Activated T-cell treated with anti-CD3 and anti-CD28 coated beads, Interleukin-2, amount 50 U/mL, for 72 hours (primary cell): ENCODE measurements around the gene ASTN2. TPM values are rescaled to one million over a fixed set of nuclear protein-coding genes. Genes with fewer than 3 reads are reported as not detected.

Experiments used
- ATAC-seq, 2 donors: fragments of 150-1000 bp; cut with Tn5 transposase; replicated peaks in 1 of 2; 2 replicates each; pipeline ENCODE4 v1.10.0; 2021; ENCODE audit warnings: moderate library complexity in 2 of 2, mild to moderate bottlenecking in 1 of 2
- DNase-seq, 2 donors: peaks; one replicate each; pipeline ENCODE4 v3.0.0; 2021 to 2022; ENCODE audit warnings: mixed read lengths in 1 of 2
- H3K27ac Mint-ChIP-seq: one replicate; pipeline ENCODE4 v1.8.0; 2022; ENCODE audit warnings: mild to moderate bottlenecking, moderate library complexity, mixed read lengths
- H3K27me3 Mint-ChIP-seq: one replicate; pipeline ENCODE4 v1.8.0; 2022; ENCODE audit warnings: low read depth, mixed read lengths
- H3K36me3 Mint-ChIP-seq, 2 donors: one replicate each; pipeline ENCODE4 v1.8.0; 2022; ENCODE audit warnings: mixed read lengths in 2 of 2, mild to moderate bottlenecking in 1 of 2; ENCODE audit not compliant: insufficient read depth in 2 of 2
- H3K4me1 Mint-ChIP-seq: one replicate; pipeline ENCODE4 v1.8.0; 2022; ENCODE audit warnings: low read depth, mixed read lengths
- H3K4me3 Mint-ChIP-seq, 2 donors: one replicate each; pipeline ENCODE4 v1.8.0; 2022; ENCODE audit warnings: mild to moderate bottlenecking in 2 of 2, mixed read lengths in 2 of 2, moderate library complexity in 2 of 2
- H3K9me3 Mint-ChIP-seq, 2 donors: one replicate each; pipeline ENCODE4 v1.8.0; 2022; ENCODE audit warnings: mixed read lengths in 2 of 2
- total RNA-seq, 2 donors: library from RNA; stranded (reverse); gene quantifications; one replicate each; pipeline ENCODE4 v1.2.3, GENCODE V29; 2022

ASTN2 gene
- total RNA-seq, 2 donors from 2014 or later: 4.2 to 5.6 TPM

DNA sequence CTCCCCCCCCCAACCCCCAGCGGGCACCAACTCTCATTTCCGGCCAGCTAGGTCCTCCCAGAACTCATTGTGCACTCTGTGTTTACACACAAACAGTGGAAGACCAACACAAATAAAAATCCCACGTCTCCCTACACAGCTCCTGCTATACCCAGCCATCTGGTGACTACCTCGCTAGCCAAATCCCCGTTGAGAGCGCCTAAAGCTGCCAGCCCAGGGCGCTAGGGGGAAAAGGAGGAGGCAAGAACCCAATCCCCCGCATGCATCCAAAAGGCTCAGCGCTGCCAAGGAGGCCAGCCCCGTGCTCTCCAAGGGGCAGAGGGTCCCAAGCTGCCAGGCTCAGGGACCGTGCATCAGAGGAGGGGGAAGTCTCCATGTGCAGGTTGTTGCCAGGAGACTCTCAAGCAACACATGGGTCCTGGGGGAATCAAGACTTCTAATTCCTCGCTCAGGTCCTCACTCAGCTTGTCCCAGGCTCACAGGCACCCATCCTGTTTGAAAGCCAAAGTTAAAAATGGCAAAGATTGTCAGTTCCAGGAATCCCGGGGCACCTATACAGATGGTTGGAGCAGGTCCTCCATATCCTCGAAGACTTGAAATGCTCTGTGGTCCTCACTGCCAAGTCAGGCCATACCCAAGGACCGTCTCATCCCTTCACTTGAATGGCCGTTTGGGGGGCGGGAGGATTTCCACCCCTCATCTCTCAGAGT lies 2.7 kb downstream of the ASTN2 start:
- no peak for DNase-seq
- Mint-ChIP-seq H3K9me3 (no peaks in the 10 kb centered on the region), H3K4me3 (no peak overlapping the region), H3K36me3 (no peaks in the 10 kb centered on the region), H3K27ac (no peak overlapping the region), H3K27me3 (peaks cover 45% of the 10 kb centered on the region), H3K4me1 (peaks cover 4% of the 10 kb centered on the region)
- ATAC-seq: no peak

GRCh38 chr9:117411547-117411946 lies 3.3 kb downstream of the ASTN2 start:
- ATAC-seq (no peak), DNase-seq (peak in 1 of 2 donors; percentile 5)
- Mint-ChIP-seq H3K27ac (no peak overlapping the region), H3K4me3 (no peak overlapping the region), H3K27me3 (peaks cover 45% of the 10 kb centered on the region), H3K4me1 (peaks cover 4% of the 10 kb centered on the region), H3K36me3 (no peaks in the 10 kb centered on the region), H3K9me3 (no peaks in the 10 kb centered on the region)

DNA sequence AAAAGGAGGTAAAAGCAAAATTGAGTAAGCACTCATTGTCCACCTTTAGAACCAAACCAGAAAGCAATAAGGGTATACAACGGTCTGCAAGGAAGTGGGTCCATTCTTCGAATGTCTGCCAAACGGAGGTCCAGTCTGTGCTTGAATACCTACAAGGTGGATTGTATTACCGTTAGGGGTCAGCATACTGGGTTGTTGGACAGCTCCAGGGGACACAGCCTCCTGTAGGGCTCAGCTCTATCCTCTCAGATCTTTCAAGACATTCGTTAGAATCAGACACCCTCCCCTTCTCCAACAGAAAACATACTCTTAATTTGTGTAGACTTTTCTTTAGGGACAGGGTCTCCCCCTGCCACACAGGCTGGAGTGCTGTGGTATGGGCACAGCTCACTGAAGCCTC lies 5.5 kb downstream of the ASTN2 start:
- ATAC-seq: no peak
- H3K27ac Mint-ChIP-seq: no peak overlapping the region
- H3K4me1 Mint-ChIP-seq: peaks cover 4% of the 10 kb centered on the region

GRCh38 chr9:117407436-117408022 lies 7.3 kb downstream of the ASTN2 start:
- H3K9me3 Mint-ChIP-seq: peaks cover 0 to 2% of the 10 kb centered on the region in 2 donors
- ATAC-seq: no peak
- no peaks in the 10 kb centered on the region for H3K4me1 Mint-ChIP-seq
- DNase-seq: no peak
- H3K36me3 Mint-ChIP-seq: no peaks in the 10 kb centered on the region
- no peak overlapping the region for H3K27ac Mint-ChIP-seq
- peaks cover 29% of the 10 kb centered on the region for H3K27me3 Mint-ChIP-seq
- H3K4me3 Mint-ChIP-seq: no peak overlapping the region

More for the DNA sequence above, 5.5 kb downstream of the ASTN2 start:
- DNase-seq: no peak
- no peaks in the 10 kb centered on the region for H3K36me3 Mint-ChIP-seq
- H3K4me3 Mint-ChIP-seq: no peak overlapping the region
- peaks cover 45% of the 10 kb centered on the region for H3K27me3 Mint-ChIP-seq
- H3K9me3 Mint-ChIP-seq: no peaks in the 10 kb centered on the region

GRCh38 chr9:117405950-117406705 lies 8.7 kb downstream of the ASTN2 start:
- Mint-ChIP-seq H3K9me3 (peaks cover 0 to 2% of the 10 kb centered on the region in 2 donors), H3K27me3 (peaks cover 16% of the 10 kb centered on the region), H3K4me1 (no peaks in the 10 kb centered on the region), H3K36me3 (no peaks in the 10 kb centered on the region), H3K4me3 (no peak overlapping the region), H3K27ac (no peak overlapping the region)
- ATAC-seq (no peak), DNase-seq (no peak)

- peaks cover 0 to 2% of the 10 kb centered on the region in 2 donors for H3K9me3 Mint-ChIP-seq
- no peaks in the 10 kb centered on the region for H3K36me3 Mint-ChIP-seq
- H3K4me1 Mint-ChIP-seq: no peaks in the 10 kb centered on the region
Measured at GRCh38 chr9:117403848-117404247, 11.0 kb downstream of the ASTN2 start.

GRCh38 chr9:117403403-117403811 lies 11.4 kb downstream of the ASTN2 start:
- DNase-seq (no peak), ATAC-seq (no peak)
- Mint-ChIP-seq H3K4me1 (no peaks in the 10 kb centered on the region), H3K27me3 (peaks cover 1% of the 10 kb centered on the region), H3K27ac (no peak overlapping the region), H3K9me3 (peaks cover 0 to 2% of the 10 kb centered on the region in 2 donors), H3K36me3 (no peaks in the 10 kb centered on the region), H3K4me3 (no peak overlapping the region)

More at GRCh38 chr9:117403848-117404247, 11.0 kb downstream of the ASTN2 start:
- H3K27ac Mint-ChIP-seq: no peak overlapping the region
- no peak overlapping the region for H3K4me3 Mint-ChIP-seq
- DNase-seq (no peak), ATAC-seq (no peak)
- H3K27me3 Mint-ChIP-seq: peaks cover 6% of the 10 kb centered on the region

- no peak for ATAC-seq
- Mint-ChIP-seq H3K9me3 (peaks cover 0 to 2% of the 10 kb centered on the region in 2 donors), H3K27me3 (no peaks in the 10 kb centered on the region), H3K36me3 (no peaks in the 10 kb centered on the region), H3K4me3 (no peak overlapping the region), H3K27ac (no peak overlapping the region), H3K4me1 (no peaks in the 10 kb centered on the region)
- no peak for DNase-seq
Measured at GRCh38 chr9:117400171-117400570, 14.7 kb downstream of the ASTN2 start.

GRCh38 chr9:117395151-117395650 lies 19.7 kb downstream of the ASTN2 start:
- H3K4me1 Mint-ChIP-seq: no peaks in the 10 kb centered on the region
- ATAC-seq: no peak
- no peak for DNase-seq
- H3K36me3 Mint-ChIP-seq: no peaks in the 10 kb centered on the region
- no peak overlapping the region for H3K27ac Mint-ChIP-seq
- no peaks in the 10 kb centered on the region for H3K27me3 Mint-ChIP-seq
- peaks cover 4 to 10% of the 10 kb centered on the region in 2 donors for H3K9me3 Mint-ChIP-seq
- no peak overlapping the region for H3K4me3 Mint-ChIP-seq

GRCh38 chr9:117394655-117395054 lies 20.2 kb downstream of the ASTN2 start:
- H3K36me3 Mint-ChIP-seq: no peaks in the 10 kb centered on the region
- no peak for ATAC-seq
- H3K9me3 Mint-ChIP-seq: peaks cover 4 to 10% of the 10 kb centered on the region in 2 donors
- no peaks in the 10 kb centered on the region for H3K4me1 Mint-ChIP-seq
- no peak overlapping the region for H3K27ac Mint-ChIP-seq
- H3K27me3 Mint-ChIP-seq: no peaks in the 10 kb centered on the region
- DNase-seq: no peak
- no peak overlapping the region for H3K4me3 Mint-ChIP-seq

DNA sequence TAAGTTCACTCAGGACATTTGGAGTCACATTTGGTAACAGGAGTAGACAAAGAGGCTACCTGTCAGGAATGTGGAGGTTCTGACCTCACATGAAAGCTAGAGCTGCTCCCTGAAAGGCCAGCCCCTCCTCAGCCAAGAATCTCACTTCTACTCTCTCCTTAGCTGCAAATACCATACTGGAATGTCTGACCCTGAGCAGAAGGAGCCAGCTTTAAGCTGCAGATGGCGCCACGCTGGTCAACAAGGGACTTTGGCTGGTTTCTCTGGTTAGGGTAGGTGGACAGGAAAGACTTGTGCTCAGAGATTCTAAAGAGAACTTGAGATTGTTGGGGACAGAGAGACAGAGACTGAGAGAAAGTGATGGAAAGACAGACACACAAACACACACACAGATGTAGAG lies 21.9 kb downstream of the ASTN2 start:
- H3K27me3 Mint-ChIP-seq: no peaks in the 10 kb centered on the region
- no peak for ATAC-seq
- no peaks in the 10 kb centered on the region for H3K4me1 Mint-ChIP-seq
- H3K36me3 Mint-ChIP-seq: no peaks in the 10 kb centered on the region
- H3K9me3 Mint-ChIP-seq: peaks cover 4 to 13% of the 10 kb centered on the region in 2 donors
- DNase-seq: no peak
- H3K4me3 Mint-ChIP-seq: no peak overlapping the region
- no peak overlapping the region for H3K27ac Mint-ChIP-seq

DNA sequence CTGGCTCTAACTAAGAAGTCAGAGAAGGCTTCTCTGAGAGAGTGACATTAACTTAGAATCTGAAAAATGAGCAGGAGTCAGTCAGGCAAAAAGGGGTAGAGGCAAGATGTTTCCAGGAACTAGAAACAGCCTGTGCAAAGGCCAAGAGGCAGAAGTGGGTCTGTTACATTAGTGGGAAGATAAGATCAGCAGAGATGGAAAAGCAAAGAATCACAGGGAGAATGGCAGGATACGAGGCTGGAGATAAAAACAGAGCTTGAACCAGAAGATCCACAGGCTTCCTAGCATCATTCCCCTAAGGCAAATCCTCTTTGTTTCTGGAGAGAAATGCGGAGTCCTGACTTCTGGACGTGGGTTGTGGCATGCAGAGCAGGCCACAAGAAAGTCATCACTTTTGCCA lies 27.4 kb downstream of the ASTN2 start:
- no peak overlapping the region for H3K4me3 Mint-ChIP-seq
- DNase-seq (no peak), ATAC-seq (no peak)
- no peaks in the 10 kb centered on the region for H3K36me3 Mint-ChIP-seq
- H3K9me3 Mint-ChIP-seq: peaks cover 2 to 5% of the 10 kb centered on the region in 2 donors
- no peaks in the 10 kb centered on the region for H3K27me3 Mint-ChIP-seq
- H3K4me1 Mint-ChIP-seq: no peaks in the 10 kb centered on the region
- H3K27ac Mint-ChIP-seq: no peak overlapping the region

GRCh38 chr9:117379341-117379740 lies 35.5 kb downstream of the ASTN2 start:
- H3K36me3 Mint-ChIP-seq: peaks cover 0 to 1% of the 10 kb centered on the region in 2 donors
- H3K4me1 Mint-ChIP-seq: no peaks in the 10 kb centered on the region
- peaks cover 8 to 9% of the 10 kb centered on the region in 2 donors for H3K9me3 Mint-ChIP-seq
- H3K27ac Mint-ChIP-seq: no peak overlapping the region
- DNase-seq: no peak
- ATAC-seq: no peak
- H3K4me3 Mint-ChIP-seq: no peak overlapping the region
- no peaks in the 10 kb centered on the region for H3K27me3 Mint-ChIP-seq
